SK-N-SH (cell line): Measurements from ENCODE around the gene KIRREL1. TPM values are rescaled to one million over a fixed set of nuclear protein-coding genes. Genes with fewer than 3 reads are reported as not detected.

Experiments used
- CTCF ChIA-PET: fragments of 300-600, 350-600 bp; formaldehyde crosslinking; extraction: SDS; loops from one replicate; lab custom pipeline; 2021; lab: Yijun Ruan, JAX
- POLR2A ChIA-PET: fragments of 350-600 bp; sonication (Branson Sonifier 250); formaldehyde crosslinking; extraction: SDS; loops from one replicate; lab custom pipeline; 2020; ENCODE audit warnings: antibody characterized with exemption, inconsistent platforms; lab: Yijun Ruan, JAX
- DNase-seq: peaks from one replicate; pipeline ENCODE4 v3.0.0; 2012
- H2AFZ ChIP-seq: fragments of 200-600 bp; sonication (generic); 2 replicates; pipeline ENCODE4 v1.8.1; 2016; ENCODE audit warnings: antibody characterized with exemption, mild to moderate bottlenecking, low read depth
- H3F3A ChIP-seq: fragments of 200-600 bp; sonication (generic); replicated peaks from 2 replicates; pipeline ENCODE3; 2016; ENCODE audit warnings: antibody characterized with exemption, mild to moderate bottlenecking; ENCODE audit not compliant: insufficient read depth
- H3K27ac ChIP-seq, 2 experiments: fragments of 200-500 bp in 1 of 2; fragments of 200-600 bp in 1 of 2; sonication (Bioruptor generic) in 1 of 2; sonication (generic), shearing (Covaris generic) in 1 of 2; 2 replicates each; pipeline versions ENCODE4 v1.5.1 to v1.6.1; 2014 to 2016; ENCODE audit warnings: low read depth in 2 of 2, inconsistent platforms in 1 of 2, low read length in 1 of 2, mild to moderate bottlenecking in 1 of 2, mixed read lengths in 1 of 2
- H3K27me3 ChIP-seq: fragments of 200-600 bp; sonication (generic), shearing (Covaris generic); 2 replicates; pipeline ENCODE4 v1.6.1; 2016; ENCODE audit warnings: mixed run types; ENCODE audit not compliant: insufficient read depth
- H3K36me3 ChIP-seq, 2 experiments: fragments of 200-500 bp in 1 of 2; fragments of 200-600 bp in 1 of 2; sonication (Bioruptor generic) in 1 of 2; sonication (generic) in 1 of 2; replicated peaks in 1 of 2; 2 replicates each; pipeline versions ENCODE3 to v1.5.1; 2014 to 2016; ENCODE audit warnings: low read length in 1 of 2, mild to moderate bottlenecking in 1 of 2; ENCODE audit not compliant: insufficient read depth in 2 of 2, control insufficient read depth in 1 of 2
- H3K4me1 ChIP-seq, 2 experiments: fragments of 200-500 bp in 1 of 2; fragments of 200-600 bp in 1 of 2; sonication (Bioruptor generic) in 1 of 2; sonication (generic), shearing (Covaris generic) in 1 of 2; 2 replicates each; pipeline versions ENCODE4 v1.5.1 to v1.6.1; 2014 to 2016; ENCODE audit warnings: low read depth in 1 of 2, low read length in 1 of 2, mixed run types in 1 of 2; ENCODE audit not compliant: insufficient read depth in 2 of 2, control insufficient read depth in 1 of 2
- H3K4me2 ChIP-seq: fragments of 200-600 bp; sonication (generic), shearing (Covaris generic); 2 replicates; pipeline ENCODE4 v1.6.1; 2017; ENCODE audit warnings: mixed run types
- H3K4me3 ChIP-seq, 2 experiments: fragments of 200-500 bp in 1 of 2; fragments of 200-600 bp in 1 of 2; sonication (Bioruptor generic) in 1 of 2; sonication (generic), shearing (Covaris generic) in 1 of 2; 2 replicates each; pipeline versions ENCODE4 v1.5.1 to v1.8.1; 2014 to 2016; ENCODE audit warnings: low read depth in 2 of 2, inconsistent platforms in 1 of 2, low read length in 1 of 2, mild to moderate bottlenecking in 1 of 2, mixed read lengths in 1 of 2, moderate library complexity in 1 of 2
- H3K79me2 ChIP-seq: fragments of 200-600 bp; sonication (generic); 2 replicates; pipeline ENCODE4 v1.8.1; 2017; ENCODE audit warnings: mild to moderate bottlenecking; ENCODE audit not compliant: insufficient read depth
- H3K9ac ChIP-seq: fragments of 200-600 bp; sonication (generic); 2 replicates; pipeline ENCODE4 v1.6.1; 2017; ENCODE audit warnings: mixed run types
- H3K9me2 ChIP-seq: fragments of 200-600 bp; sonication (generic); 2 replicates; pipeline ENCODE4 v1.6.1; 2017; ENCODE audit warnings: mixed run types
- H3K9me3 ChIP-seq: fragments of 200-600 bp; sonication (generic); 2 replicates; pipeline ENCODE4 v1.6.1; 2017; ENCODE audit warnings: mixed run types, mild to moderate bottlenecking, moderate library complexity
- H4K20me1 ChIP-seq: fragments of 200-600 bp; sonication (generic); 2 replicates; pipeline ENCODE4 v1.6.1; 2017; ENCODE audit warnings: mild to moderate bottlenecking, mixed run types; ENCODE audit not compliant: insufficient read depth
- ELF1 ChIP-seq: IDR thresholded peaks from 2 replicates; pipeline ENCODE4 v1.4.0; 2012
- EP300 ChIP-seq, 2 experiments: IDR thresholded peaks; 2 replicates each; pipeline versions ENCODE4 v1.4.0 to v1.6.1; 2012; ENCODE audit warnings: borderline replicate concordance in 1 of 2, low read depth in 1 of 2, low read length in 1 of 2
- EZH2phosphoT487 ChIP-seq: fragments of 200-600 bp; sonication (generic); IDR thresholded peaks from 2 replicates; pipeline ENCODE4 v1.6.1; 2017; ENCODE audit warnings: low read depth, mixed run types, mild to moderate bottlenecking, antibody characterized with exemption, moderate library complexity, borderline replicate concordance
- FOSL2 ChIP-seq: IDR thresholded peaks from 2 replicates; pipeline ENCODE4 v1.4.0; 2012; ENCODE audit warnings: low read depth, mild to moderate bottlenecking, moderate library complexity, borderline replicate concordance
- FOXJ3 ChIP-seq: sonication (generic); formaldehyde crosslinking; IDR thresholded peaks from 2 replicates; pipeline ENCODE4 v1.5.1; 2020; ENCODE audit warnings: mild to moderate bottlenecking, missing genetic modification reagents
- FOXM1 ChIP-seq: IDR thresholded peaks from 2 replicates; pipeline ENCODE4 v1.4.0; 2012; ENCODE audit warnings: low read depth, mild to moderate bottlenecking
- GABPA ChIP-seq: IDR thresholded peaks from 2 replicates; pipeline ENCODE4 v1.4.0; 2012; ENCODE audit warnings: low read depth, mild to moderate bottlenecking
- GATA2 ChIP-seq: sonication (generic); formaldehyde crosslinking; IDR thresholded peaks from 2 replicates; pipeline ENCODE4 v1.5.0; 2020; ENCODE audit warnings: mild to moderate bottlenecking, missing genetic modification reagents
- JUND ChIP-seq: IDR thresholded peaks from 2 replicates; pipeline ENCODE4 v1.4.0; 2012
- MXI1 ChIP-seq: IDR thresholded peaks from 2 replicates; pipeline ENCODE4 v1.6.1; 2012; ENCODE audit warnings: mild to moderate bottlenecking, low read depth, low read length, improper control_type of control experiment
- NRF1 ChIP-seq: IDR thresholded peaks from 2 replicates; pipeline ENCODE4 v1.6.1; 2012; ENCODE audit warnings: low read depth, mild to moderate bottlenecking, low read length
- RAD21 ChIP-seq: IDR thresholded peaks from 2 replicates; pipeline ENCODE4 v1.6.1; 2012; ENCODE audit warnings: mild to moderate bottlenecking, low read length
- RCOR1 ChIP-seq: fragments of 150-350 bp; IDR thresholded peaks from 2 replicates; pipeline ENCODE4 v1.6.1; 2017; ENCODE audit warnings: antibody characterized with exemption, low read length
- RFX5 ChIP-seq: IDR thresholded peaks from 2 replicates; pipeline ENCODE4 v1.6.1; 2012; ENCODE audit warnings: mild to moderate bottlenecking, improper control_type of control experiment, low read length
- RXRA ChIP-seq: IDR thresholded peaks from 2 replicates; pipeline ENCODE4 v1.4.0; 2012; ENCODE audit warnings: low read depth, mild to moderate bottlenecking, borderline replicate concordance
- SMC3 ChIP-seq: IDR thresholded peaks from 2 replicates; pipeline ENCODE4 v1.6.1; 2012; ENCODE audit warnings: low read depth, low read length, improper control_type of control experiment
- TAF1 ChIP-seq: IDR thresholded peaks from 2 replicates; pipeline ENCODE4 v1.6.1; 2012; ENCODE audit warnings: low read depth, mild to moderate bottlenecking, low read length, moderate library complexity, borderline replicate concordance
- TCF12 ChIP-seq: IDR thresholded peaks from 2 replicates; pipeline ENCODE4 v1.4.0; 2012
- TEAD4 ChIP-seq: IDR thresholded peaks from 2 replicates; pipeline ENCODE4 v1.4.0; 2012; ENCODE audit warnings: mild to moderate bottlenecking, borderline replicate concordance; ENCODE audit not compliant: insufficient read depth
- YY1 ChIP-seq: IDR thresholded peaks from 2 replicates; pipeline ENCODE4 v1.4.0; 2012; ENCODE audit warnings: low read depth, mild to moderate bottlenecking
- WGBS: methylation state at CpG from one replicate; pipeline ENCODE4 v1.1.6; 2017; ENCODE audit warnings: low lambda C conversion rate; 5-methylcytosine and 5-hydroxymethylcytosine counted together
- polyA plus RNA-seq, 3 experiments: library from polyadenylated mRNA; depleted of rRNA; stranded (reverse); fragments of >200 nt; gene quantifications; 2 replicates each; pipeline ENCODE4 v1.2.3, GENCODE V29; 2012
- TF ChIP-seq, protein P1 (sequence below): fragments of 200-600 bp; sonication (generic); IDR thresholded peaks from 2 replicates; pipeline ENCODE4 v1.6.1; 2017; ENCODE audit warnings: antibody characterized with exemption, mild to moderate bottlenecking, moderate library complexity
- TF ChIP-seq, protein P2 (sequence below): IDR thresholded peaks from 2 replicates; pipeline ENCODE4 v1.4.0; 2012; ENCODE audit warnings: low read depth
- TF ChIP-seq, protein P3 (sequence below): IDR thresholded peaks from 2 replicates; pipeline ENCODE4 v1.4.0; 2012; ENCODE audit warnings: low read depth, borderline replicate concordance

The KIRREL1 gene
- polyA plus RNA-seq, 1 of the 3 experiments (the other 2 are of a cell fraction): 47.8 TPM

DNA sequence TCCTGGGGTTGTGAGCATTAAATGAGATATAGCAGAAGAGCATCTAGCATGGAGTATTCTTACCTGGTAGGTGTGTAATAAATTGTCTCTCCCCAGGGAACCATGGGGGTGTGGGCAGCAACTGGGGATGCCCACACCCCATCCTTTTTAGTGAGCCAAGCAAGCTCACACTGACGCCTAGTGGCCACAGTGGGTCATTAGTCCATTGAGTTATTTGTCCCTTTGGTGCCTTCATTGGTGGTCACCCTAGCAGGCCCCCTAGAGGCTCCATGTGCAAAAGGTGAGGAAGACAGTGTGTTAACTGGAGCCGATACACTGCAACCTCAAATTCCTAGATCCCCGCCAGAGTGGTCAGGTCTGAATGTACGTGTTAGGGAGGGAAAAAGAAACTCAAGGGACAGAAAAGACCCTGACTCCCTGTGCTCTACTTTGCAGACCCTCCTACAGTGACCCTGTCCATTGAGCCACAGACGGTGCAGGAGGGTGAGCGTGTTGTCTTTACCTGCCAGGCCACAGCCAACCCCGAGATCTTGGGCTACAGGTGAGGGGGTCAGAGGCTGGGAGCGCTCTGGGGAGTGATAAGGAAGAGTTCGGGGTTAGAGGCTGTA, 94.0 kb downstream of the KIRREL1 start:
- Histone ChIP-seq H3K9ac (no peak overlapping the region), H3K27ac (no peak overlapping the region), H3K27me3 (no peaks in the 10 kb centered on the region), H3K79me2 (no peaks in the 10 kb centered on the region), H3K9me2 (no peaks in the 10 kb centered on the region), H3K36me3 (peaks cover 72 to 83% of the 10 kb centered on the region in 2 experiments), H3F3A (peaks cover 25% of the 10 kb centered on the region), H3K4me3 (peak overlapping the region in 1 of 2 experiments; percentile 28; a peak in 1 of 4 replicates), H4K20me1 (peaks cover 7% of the 10 kb centered on the region; the same call in 1 of the 2 replicates), H3K4me1 (no peaks in the 10 kb centered on the region), H3K9me3 (no peaks in the 10 kb centered on the region), H2AFZ (no peak overlapping the region), H3K4me2 (no peak overlapping the region)
- peak; percentile 72 for DNase-seq
- WGBS: 65% methylated on average over 9 of the region's 9 CpGs
- ChIA-PET CTCF (interaction anchor here (0.6 to 3.0 kb wide), 9 partner anchors 10 to 37 kb away, joined by 3 to 11 read pairs (median 3); no protein-coding TSS in a partner anchor), POLR2A (no interaction called here)
- TF ChIP-seq ELF1: no peak
- TF ChIP-seq TAF1: no peak
- TF ChIP-seq YY1: no peak
- TF ChIP-seq FOXJ3 (CRISPR knock-in tag): no peak
- peak; percentile 63 for TF ChIP-seq RAD21
- TF ChIP-seq, protein P1, sequence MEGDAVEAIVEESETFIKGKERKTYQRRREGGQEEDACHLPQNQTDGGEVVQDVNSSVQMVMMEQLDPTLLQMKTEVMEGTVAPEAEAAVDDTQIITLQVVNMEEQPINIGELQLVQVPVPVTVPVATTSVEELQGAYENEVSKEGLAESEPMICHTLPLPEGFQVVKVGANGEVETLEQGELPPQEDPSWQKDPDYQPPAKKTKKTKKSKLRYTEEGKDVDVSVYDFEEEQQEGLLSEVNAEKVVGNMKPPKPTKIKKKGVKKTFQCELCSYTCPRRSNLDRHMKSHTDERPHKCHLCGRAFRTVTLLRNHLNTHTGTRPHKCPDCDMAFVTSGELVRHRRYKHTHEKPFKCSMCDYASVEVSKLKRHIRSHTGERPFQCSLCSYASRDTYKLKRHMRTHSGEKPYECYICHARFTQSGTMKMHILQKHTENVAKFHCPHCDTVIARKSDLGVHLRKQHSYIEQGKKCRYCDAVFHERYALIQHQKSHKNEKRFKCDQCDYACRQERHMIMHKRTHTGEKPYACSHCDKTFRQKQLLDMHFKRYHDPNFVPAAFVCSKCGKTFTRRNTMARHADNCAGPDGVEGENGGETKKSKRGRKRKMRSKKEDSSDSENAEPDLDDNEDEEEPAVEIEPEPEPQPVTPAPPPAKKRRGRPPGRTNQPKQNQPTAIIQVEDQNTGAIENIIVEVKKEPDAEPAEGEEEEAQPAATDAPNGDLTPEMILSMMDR: peak; percentile 99
- no peak for TF ChIP-seq JUND
- TF ChIP-seq SMC3: peak; percentile 69
- no peak for TF ChIP-seq RCOR1
- TF ChIP-seq, protein P2, sequence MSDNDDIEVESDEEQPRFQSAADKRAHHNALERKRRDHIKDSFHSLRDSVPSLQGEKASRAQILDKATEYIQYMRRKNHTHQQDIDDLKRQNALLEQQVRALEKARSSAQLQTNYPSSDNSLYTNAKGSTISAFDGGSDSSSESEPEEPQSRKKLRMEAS: no peak
- TF ChIP-seq GATA2 (CRISPR knock-in tag): no peak
- TF ChIP-seq TEAD4: no peak
- TF ChIP-seq, protein P3, sequence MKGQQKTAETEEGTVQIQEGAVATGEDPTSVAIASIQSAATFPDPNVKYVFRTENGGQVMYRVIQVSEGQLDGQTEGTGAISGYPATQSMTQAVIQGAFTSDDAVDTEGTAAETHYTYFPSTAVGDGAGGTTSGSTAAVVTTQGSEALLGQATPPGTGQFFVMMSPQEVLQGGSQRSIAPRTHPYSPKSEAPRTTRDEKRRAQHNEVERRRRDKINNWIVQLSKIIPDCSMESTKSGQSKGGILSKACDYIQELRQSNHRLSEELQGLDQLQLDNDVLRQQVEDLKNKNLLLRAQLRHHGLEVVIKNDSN: no peak

DNA sequence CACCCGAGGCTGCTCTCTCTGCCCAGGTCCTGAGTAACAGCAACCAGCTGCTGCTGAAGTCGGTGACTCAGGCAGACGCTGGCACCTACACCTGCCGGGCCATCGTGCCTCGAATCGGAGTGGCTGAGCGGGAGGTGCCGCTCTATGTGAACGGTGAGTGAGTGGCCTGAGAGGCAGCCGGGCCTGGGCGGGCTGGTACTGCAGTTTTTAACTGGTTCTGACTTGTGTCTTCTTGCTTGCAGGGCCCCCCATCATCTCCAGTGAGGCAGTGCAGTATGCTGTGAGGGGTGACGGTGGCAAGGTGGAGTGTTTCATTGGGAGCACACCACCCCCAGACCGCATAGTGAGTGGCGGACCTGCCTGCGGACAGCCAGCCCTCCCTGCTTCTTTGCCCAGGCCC, 96.0 kb downstream of the KIRREL1 start:
- Histone ChIP-seq H3K36me3 (peaks cover 79 to 82% of the 10 kb centered on the region in 2 experiments), H3K4me2 (no peak overlapping the region), H3K4me3 (no peak overlapping the region), H3K27ac (no peak overlapping the region), H3K9me3 (no peaks in the 10 kb centered on the region), H3K27me3 (no peaks in the 10 kb centered on the region), H4K20me1 (peaks cover 7% of the 10 kb centered on the region; the same call in 1 of the 2 replicates), H2AFZ (no peak overlapping the region), H3K4me1 (no peaks in the 10 kb centered on the region), H3K9me2 (no peaks in the 10 kb centered on the region), H3K9ac (no peak overlapping the region), H3F3A (peaks cover 25% of the 10 kb centered on the region), H3K79me2 (no peaks in the 10 kb centered on the region)
- DNase-seq: no peak
- ChIA-PET POLR2A (no interaction called here), CTCF (no interaction called here)
- WGBS: 75% methylated on average over 14 of the region's 16 CpGs
- TF ChIP-seq FOXM1 (no peak), NRF1 (no peak), ELF1 (no peak), EP300 (IDR thresholded peaks at IDR 0.05; ENCODE audit: borderline replicate concordance in 1 of 2, low read depth in 1 of 2, low read length in 1 of 2) (no peak), GATA2 (CRISPR knock-in tag) (no peak), RAD21 (no peak), RXRA (no peak), FOSL2 (no peak), GABPA (no peak), TCF12 (no peak), MXI1 (no peak), RFX5 (no peak), EZH2phosphoT487 (no peak), SMC3 (no peak)
